Measurements from ENCODE around the gene SLC9A5. TPM values are rescaled to one million over a fixed set of nuclear protein-coding genes. Genes with fewer than 3 reads are reported as not detected.

The SLC9A5 gene
- total RNA-seq, 1 experiment from 2014 or later = 4.8 TPM

DNA sequence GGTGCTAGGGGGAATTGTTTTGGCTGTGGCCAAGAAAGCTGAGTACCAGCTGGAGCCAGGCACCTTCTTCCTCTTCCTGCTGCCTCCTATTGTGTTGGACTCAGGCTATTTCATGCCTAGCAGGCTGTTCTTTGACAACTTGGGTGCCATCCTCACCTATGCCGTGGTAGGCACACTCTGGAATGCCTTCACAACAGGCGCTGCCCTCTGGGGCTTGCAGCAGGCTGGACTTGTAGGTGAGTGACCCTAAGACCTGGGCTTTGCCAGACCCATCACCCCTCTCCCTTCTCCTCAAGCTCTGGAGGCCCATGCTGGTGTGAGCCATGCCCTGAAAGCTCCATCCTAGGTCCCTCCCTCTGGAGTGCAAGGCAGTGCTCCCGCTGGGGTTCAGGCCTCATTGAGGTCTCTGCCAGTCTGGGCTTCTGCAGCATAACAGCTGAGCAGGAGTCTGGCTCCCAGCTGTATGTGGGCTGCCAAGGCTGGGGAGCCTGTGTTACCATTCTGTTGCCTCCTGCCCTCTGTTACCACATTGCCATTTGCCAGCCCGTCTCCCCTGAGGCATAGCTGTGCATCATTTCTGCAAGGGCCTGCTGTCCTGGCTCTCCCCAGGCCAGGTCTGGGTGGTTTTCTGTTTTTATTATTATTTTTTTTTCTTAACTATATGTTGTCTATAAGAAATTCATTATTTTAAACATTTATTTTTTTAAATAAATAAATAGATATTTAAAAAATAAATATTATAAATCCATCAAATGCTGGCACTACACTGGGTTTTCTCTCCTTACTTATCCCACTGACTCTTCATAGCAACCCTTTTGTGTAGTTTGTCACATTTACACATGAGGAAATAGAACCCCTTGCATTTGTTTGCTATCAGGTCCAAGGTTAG is 4.1 kb downstream of the SLC9A5 start:
- peak; percentile 64 for DNase-seq (ENCODE audit: low spot score)
- in situ Hi-C loops (cut with HindIII; ENCODE audit: low sequenced_read_pairs) = no loop called here

- no peak for DNase-seq (ENCODE audit: low spot score)
- in situ Hi-C loops (cut with HindIII; ENCODE audit: low sequenced_read_pairs) = no loop called here
Observed at GRCh38 chr16:67254801-67255552, 6.2 kb downstream of the SLC9A5 start.

DNA sequence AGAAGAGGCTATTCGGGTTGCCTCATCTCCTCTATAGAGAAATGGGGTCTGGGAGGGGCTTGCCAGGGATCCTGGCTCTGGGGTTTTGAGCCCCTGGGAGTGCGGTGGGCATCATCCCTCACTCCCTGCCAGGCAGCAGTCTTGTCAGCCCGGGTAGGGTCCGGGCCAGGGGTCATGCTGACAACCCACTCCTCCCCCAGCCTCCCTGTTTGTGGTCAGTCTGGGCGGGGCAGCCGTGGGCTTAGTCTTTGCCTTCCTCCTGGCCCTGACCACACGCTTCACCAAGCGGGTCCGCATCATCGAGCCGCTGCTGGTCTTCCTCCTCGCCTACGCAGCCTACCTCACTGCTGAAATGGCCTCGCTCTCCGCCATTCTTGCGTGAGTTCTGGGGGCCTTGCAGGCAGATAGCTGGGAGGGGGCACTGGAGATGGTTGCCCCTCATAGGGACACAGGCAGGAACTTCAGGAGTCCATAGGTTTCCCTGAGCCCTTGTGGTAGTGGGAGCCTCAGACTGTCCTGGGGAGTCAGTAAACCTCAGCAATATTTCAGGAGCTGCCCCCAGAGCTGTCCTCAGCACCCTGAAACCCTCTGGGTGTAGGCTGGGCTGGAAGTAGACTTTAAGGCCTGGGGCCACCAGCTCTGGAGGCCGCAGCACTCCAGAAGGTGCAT is 6.9 kb downstream of the SLC9A5 start:
- DNase-seq (ENCODE audit: low spot score) = no peak
- in situ Hi-C loops (cut with HindIII; ENCODE audit: low sequenced_read_pairs) = no loop called here

GRCh38 chr16:67256701-67257230 is 8.0 kb downstream of the SLC9A5 start:
- DNase-seq (ENCODE audit: low spot score) = no peak
- in situ Hi-C loops (cut with HindIII; ENCODE audit: low sequenced_read_pairs) = no loop called here

- in situ Hi-C loops (cut with HindIII; ENCODE audit: low sequenced_read_pairs) = no loop called here
Observed at GRCh38 chr16:67257486-67258160, 8.8 kb downstream of the SLC9A5 start.

DNA sequence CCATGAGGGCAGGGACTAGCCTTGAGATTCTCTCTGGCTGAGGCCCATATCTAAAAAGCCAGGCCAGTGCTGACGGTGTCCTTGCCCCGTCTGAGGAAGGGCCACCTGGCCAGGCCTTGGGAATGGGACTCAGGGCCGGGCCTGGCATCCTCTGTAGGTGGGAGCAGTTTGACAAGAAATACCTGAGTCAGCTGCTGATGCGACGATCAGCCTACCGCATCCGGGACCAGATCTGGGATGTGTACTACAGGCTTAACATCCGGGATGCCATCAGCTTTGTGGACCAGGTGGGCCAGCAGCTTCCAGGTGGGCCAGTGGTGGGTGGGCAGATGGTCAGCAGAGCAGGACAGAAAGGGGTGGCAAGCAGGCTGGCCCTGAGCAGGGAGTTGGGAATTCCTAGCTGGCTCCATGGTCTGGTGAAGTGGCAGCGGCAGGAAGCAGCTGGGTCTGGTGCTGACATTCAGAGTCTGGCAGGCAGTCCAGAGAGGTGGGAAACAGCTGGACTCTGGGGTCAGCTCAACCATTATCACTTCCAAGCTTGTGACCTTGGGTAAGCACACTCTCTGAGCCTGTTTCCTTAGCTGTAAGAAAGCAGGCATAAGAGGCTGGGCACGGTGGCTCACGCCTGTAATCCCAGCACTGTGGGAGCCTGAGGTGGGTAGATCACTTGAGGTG is 9.5 kb downstream of the SLC9A5 start:
- in situ Hi-C loops (cut with HindIII; ENCODE audit: low sequenced_read_pairs) = no loop called here
- no peak for DNase-seq (ENCODE audit: low spot score)

More at GRCh38 chr16:67257486-67258160, 8.8 kb downstream of the SLC9A5 start:
- no peak for DNase-seq (ENCODE audit: low spot score)

GRCh38 chr16:67259705-67260104 is 10.9 kb downstream of the SLC9A5 start:
- in situ Hi-C loops (cut with HindIII; ENCODE audit: low sequenced_read_pairs) = no loop called here

DNA sequence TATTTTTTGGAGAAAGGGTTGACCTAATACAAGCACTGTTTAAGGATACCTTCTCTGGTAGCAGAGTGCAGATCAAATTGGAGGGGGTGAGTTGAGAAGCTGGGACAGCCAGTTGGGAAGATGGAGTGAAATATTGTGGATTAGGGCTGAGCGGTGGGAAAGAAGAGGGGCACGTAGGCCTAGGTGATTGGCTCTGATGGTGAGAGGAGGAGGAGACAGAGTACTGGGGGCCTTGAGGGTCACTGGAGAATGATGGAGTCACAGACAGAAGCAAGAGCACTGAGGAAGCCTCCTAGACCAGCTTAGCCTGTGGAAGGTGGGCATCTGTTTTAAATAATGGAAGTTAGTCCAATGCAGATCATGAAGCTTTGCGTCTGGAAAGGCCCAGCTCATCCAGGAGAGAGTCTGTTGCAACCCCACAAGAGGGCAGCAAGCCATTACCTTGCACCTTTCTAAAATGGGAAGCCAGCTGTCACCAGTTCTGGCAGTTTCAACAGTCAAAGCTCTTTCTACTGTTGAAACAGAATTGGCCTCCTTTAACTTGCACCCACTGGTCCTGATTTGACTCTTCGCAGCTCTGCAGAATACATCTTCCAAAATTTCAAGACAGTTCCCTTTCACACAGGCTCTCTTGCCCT is 11.8 kb downstream of the SLC9A5 start:
- in situ Hi-C loops (cut with HindIII; ENCODE audit: low sequenced_read_pairs) = no loop called here
- DNase-seq (ENCODE audit: low spot score) = peak; percentile 75

More at GRCh38 chr16:67259705-67260104, 10.9 kb downstream of the SLC9A5 start:
- no peak for DNase-seq (ENCODE audit: low spot score)

DNA sequence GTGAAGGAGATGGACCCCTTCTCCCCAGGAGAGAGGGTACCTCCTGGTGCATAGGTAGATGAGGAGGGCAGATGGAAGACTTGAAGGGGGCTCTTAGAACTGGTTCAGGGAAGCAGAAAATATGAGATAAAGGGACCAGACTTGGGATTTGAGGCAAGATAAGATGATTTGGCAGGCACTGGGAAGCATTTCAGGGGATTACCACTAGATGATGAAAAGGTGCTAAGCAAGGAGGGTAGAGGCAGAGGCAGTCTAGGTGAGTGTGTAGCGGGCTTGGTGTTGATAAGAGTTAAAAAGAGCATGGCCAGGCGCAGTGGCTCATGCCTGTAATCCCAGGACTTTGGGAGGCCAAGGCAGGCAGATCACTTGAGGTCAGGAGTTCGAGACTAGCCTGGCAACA is 14.4 kb downstream of the SLC9A5 start:
- in situ Hi-C loops (cut with HindIII; ENCODE audit: low sequenced_read_pairs) = no loop called here
- no peak for DNase-seq (ENCODE audit: low spot score)

DNA sequence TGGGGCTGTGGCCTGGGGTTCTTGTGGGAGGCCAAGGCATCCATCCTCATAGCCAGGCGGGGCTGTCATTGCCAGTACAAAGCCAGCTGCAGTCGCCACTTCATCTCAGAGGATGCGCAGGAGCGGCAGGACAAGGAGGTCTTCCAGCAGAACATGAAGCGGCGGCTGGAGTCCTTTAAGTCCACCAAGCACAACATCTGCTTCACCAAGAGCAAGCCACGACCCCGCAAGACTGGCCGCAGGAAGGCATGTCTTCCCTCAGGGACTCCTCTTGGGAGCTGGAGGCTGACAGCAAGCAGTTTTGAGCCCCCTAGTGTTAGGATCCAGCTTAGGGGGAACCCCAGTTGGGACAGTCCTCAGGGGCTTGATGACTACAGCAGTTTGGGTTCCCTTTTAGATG is 15.5 kb downstream of the SLC9A5 start:
- in situ Hi-C loops (cut with HindIII; ENCODE audit: low sequenced_read_pairs) = no loop called here
- no peak for DNase-seq (ENCODE audit: low spot score)

GRCh38 chr16:67264866-67265265 is 16.1 kb downstream of the SLC9A5 start:
- in situ Hi-C loops (cut with HindIII; ENCODE audit: low sequenced_read_pairs) = no loop called here
- DNase-seq (ENCODE audit: low spot score) = no peak

DNA sequence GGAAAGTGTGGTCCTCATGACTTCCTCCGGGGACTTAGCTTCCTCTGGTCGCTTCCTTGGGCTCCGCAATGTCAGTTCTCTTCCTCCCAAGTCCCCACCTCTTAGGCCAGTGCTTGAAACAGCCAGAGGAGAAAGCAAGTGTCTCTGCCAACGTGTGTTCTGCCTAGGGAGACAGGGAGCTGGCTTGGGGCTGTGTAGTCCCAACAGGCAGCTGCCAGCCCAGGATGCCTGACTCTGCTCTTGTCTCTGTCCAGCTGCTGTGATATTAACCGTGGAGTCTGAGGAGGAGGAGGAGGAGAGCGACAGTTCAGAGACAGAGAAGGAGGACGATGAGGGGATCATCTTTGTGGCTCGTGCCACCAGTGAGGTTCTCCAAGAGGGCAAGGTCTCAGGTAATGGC is 17.1 kb downstream of the SLC9A5 start:
- in situ Hi-C loops (cut with HindIII; ENCODE audit: low sequenced_read_pairs) = no loop called here
- DNase-seq (ENCODE audit: low spot score) = no peak

- DNase-seq (ENCODE audit: low spot score) = no peak
- in situ Hi-C loops (cut with HindIII; ENCODE audit: low sequenced_read_pairs) = no loop called here
Observed at GRCh38 chr16:67268136-67268579, 19.4 kb downstream of the SLC9A5 start.

- in situ Hi-C loops (cut with HindIII; ENCODE audit: low sequenced_read_pairs) = no loop called here
- DNase-seq (ENCODE audit: low spot score) = no peak
Observed at GRCh38 chr16:67269766-67270165, 21.0 kb downstream of the SLC9A5 start.

GRCh38 chr16:67270931-67271338 is 22.2 kb downstream of the SLC9A5 start:
- DNase-seq (ENCODE audit: low spot score) = no peak
- in situ Hi-C loops (cut with HindIII; ENCODE audit: low sequenced_read_pairs) = no loop called here

- DNase-seq (ENCODE audit: low spot score) = no peak
- in situ Hi-C loops (cut with HindIII; ENCODE audit: low sequenced_read_pairs) = no loop called here
Observed at GRCh38 chr16:67271446-67271845, 22.7 kb downstream of the SLC9A5 start.

DNA sequence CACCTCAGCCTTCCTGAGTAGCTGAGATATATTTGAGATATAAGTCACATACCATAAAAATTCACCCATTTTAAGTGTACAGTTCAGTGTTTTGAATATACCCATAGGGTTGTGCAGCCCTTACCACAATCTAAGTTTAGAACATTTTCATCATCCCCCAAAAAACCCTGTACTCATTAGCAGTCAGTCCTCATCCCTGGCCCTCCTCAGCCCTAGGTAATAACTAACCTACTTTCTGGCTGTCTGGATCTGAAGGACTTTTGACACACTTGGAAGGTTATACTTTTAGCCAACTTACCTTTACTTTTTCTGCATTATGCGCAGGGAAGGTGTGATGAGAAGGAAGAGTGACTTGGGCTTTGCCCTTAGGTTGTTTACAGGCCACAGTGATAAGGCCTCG is 26.5 kb downstream of the SLC9A5 start:
- in situ Hi-C loops (cut with HindIII; ENCODE audit: low sequenced_read_pairs) = no loop called here
- DNase-seq (ENCODE audit: low spot score) = no peak
